ENCODE results near the gene KCNMB3. TPM values are rescaled to one million over a fixed set of nuclear protein-coding genes. Genes with fewer than 3 reads are reported as not detected.

Gene KCNMB3, protein sequence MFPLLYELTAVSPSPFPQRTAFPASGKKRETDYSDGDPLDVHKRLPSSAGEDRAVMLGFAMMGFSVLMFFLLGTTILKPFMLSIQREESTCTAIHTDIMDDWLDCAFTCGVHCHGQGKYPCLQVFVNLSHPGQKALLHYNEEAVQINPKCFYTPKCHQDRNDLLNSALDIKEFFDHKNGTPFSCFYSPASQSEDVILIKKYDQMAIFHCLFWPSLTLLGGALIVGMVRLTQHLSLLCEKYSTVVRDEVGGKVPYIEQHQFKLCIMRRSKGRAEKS
- total RNA-seq = 0.37 and 1.1 TPM in 2 replicates

DNA sequence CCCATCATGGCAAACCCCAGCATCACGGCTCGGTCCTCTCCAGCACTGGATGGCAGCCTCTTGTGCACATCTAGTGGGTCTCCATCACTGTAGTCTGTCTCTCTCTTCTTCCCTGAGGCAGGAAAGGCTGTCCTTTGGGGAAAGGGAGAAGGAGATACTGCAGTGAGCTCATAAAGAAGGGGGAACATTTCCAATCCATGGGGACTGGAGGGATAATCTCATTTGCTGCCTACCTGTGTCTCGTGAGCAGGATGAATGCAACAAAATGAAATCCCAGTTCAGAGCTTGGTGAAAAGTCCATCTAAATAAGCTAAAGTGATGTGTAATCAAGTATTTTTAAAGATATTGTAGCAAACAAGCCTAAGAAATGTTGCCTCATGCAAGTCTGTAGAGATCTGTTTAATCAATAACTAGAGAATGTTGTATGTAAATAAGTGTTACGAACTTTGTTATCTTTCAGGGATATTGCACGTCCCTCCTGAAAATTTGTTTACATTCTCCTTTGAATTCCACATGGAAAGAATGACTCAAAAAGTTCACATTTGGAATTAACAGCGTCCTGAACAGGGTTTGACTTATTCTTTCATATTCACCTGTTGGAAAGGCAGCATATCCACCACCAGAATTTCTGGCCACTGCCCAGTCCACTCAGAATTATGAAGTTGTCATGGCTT lies at the start of gene KCNMB3:
KCNMB3 (minus strand) TSS at position 312 of the 674 bp plus-strand sequence; CDS start at position 188, 124 bp downstream.

Other genes starting within 250 kb of the KCNMB3 start
- gene ZMAT3, start 179.3 kb downstream of the KCNMB3 start, total RNA-seq = 55.9 and 63.0 TPM in 2 replicates
- gene PIK3CA, start 102.8 kb downstream of the KCNMB3 start, total RNA-seq = 18.6 and 20.5 TPM in 2 replicates
- 33.3 and 46.2 TPM in 2 replicates for gene ZNF639, start 71.9 kb upstream of the KCNMB3 start, total RNA-seq
- 21.5 and 22.6 TPM in 2 replicates for gene MFN1, start 96.6 kb upstream of the KCNMB3 start, total RNA-seq
- 21.3 and 22.3 TPM in 2 replicates for gene GNB4, start 200.4 kb upstream of the KCNMB3 start, total RNA-seq